SKM-1 treated with dmso at 0.1 percent for 144 hours (cell line): ENCODE data around the gene SNF8.
"Not testable (repeated sequence)": the region's sequence is repeated elsewhere in the genome, so short reads cannot be mapped to it uniquely, and the experiment has no call there.

Experiments
- DNase-seq: peaks from one replicate; lab custom pipeline; 2025; ENCODE audit not compliant: unreplicated experiment; lab: John Stamatoyannopoulos, UW

SNF8 gene

GRCh38 chr17:48944515-48945260 lies at the start of gene SNF8:
SNF8 (minus strand) TSS chr17:48944842; CDS start chr17:48944734, 108 bp downstream.
- DNase-seq = peak; percentile 78

GRCh38 chr17:48993951-48994350 lies 49.3 kb upstream of the SNF8 start:
- no peak for DNase-seq

GRCh38 chr17:48993305-48993704 lies 48.7 kb upstream of the SNF8 start:
- DNase-seq = no peak

GRCh38 chr17:48992444-48992843 lies 47.8 kb upstream of the SNF8 start:
- no peak for DNase-seq

- peak; percentile 16 for DNase-seq
Observed at GRCh38 chr17:48990882-48991357, 46.3 kb upstream of the SNF8 start.

- no peak for DNase-seq
Observed at GRCh38 chr17:48989100-48989499, 44.5 kb upstream of the SNF8 start.

GRCh38 chr17:48985436-48986245 lies 41.0 kb upstream of the SNF8 start:
- no peak for DNase-seq

- DNase-seq = no peak
Observed at GRCh38 chr17:48981927-48982539, 37.4 kb upstream of the SNF8 start.

- DNase-seq = no peak
Observed at GRCh38 chr17:48973806-48974205, 29.2 kb upstream of the SNF8 start.

- DNase-seq = no peak
Observed at GRCh38 chr17:48972749-48973097, 28.1 kb upstream of the SNF8 start.

GRCh38 chr17:48970865-48971687 lies 26.4 kb upstream of the SNF8 start:
- no peak for DNase-seq

GRCh38 chr17:48970224-48970623 lies 25.6 kb upstream of the SNF8 start:
- no peak for DNase-seq

- DNase-seq = peak; percentile 25
Observed at GRCh38 chr17:48961516-48962233, 17.0 kb upstream of the SNF8 start.

- no peak for DNase-seq
Observed at GRCh38 chr17:48960834-48961515, 16.3 kb upstream of the SNF8 start.

GRCh38 chr17:48954300-48954755 lies 9.7 kb upstream of the SNF8 start:
- peak; percentile 11 for DNase-seq

- no peak for DNase-seq
Observed at GRCh38 chr17:48952904-48953303, 8.3 kb upstream of the SNF8 start.

GRCh38 chr17:48951572-48951971 lies 6.9 kb upstream of the SNF8 start:
- no peak for DNase-seq

- DNase-seq = not testable (repeated sequence)
Observed at GRCh38 chr17:48945261-48945651, 614 bp upstream of the SNF8 start.

GRCh38 chr17:48933035-48933434 lies 11.6 kb downstream of the SNF8 start:
- no peak for DNase-seq

- no peak for DNase-seq
Observed at GRCh38 chr17:48930435-48930873, 14.2 kb downstream of the SNF8 start.
